Nephron (organoid): ENCODE results near the gene ACTR1A.
"Not testable (repeated sequence)": the region's sequence is repeated elsewhere in the genome, so short reads cannot be mapped to it uniquely, and the experiment has no call there.

ENCODE experiments used
- H3K27ac Mint-ChIP-seq, 3 experiments: 2 replicates each; pipeline ENCODE4 v1.8.0; 2020; ENCODE audit warnings: mixed read lengths in 3 of 3, mild to moderate bottlenecking in 2 of 3, moderate library complexity in 1 of 3
- H3K27me3 Mint-ChIP-seq: 2 replicates; pipeline ENCODE4 v1.8.0; 2021; ENCODE audit warnings: low read depth, mild to moderate bottlenecking, moderate library complexity, mixed read lengths
- H3K36me3 Mint-ChIP-seq: 2 replicates; pipeline ENCODE4 v1.8.0; 2020; ENCODE audit warnings: low read depth, mixed read lengths
- H3K4me1 Mint-ChIP-seq: 2 replicates; pipeline ENCODE4 v1.8.0; 2020; ENCODE audit warnings: mixed read lengths
- H3K4me3 Mint-ChIP-seq, 3 experiments: 2 replicates each; pipeline ENCODE4 v1.8.0; 2020; ENCODE audit warnings: mild to moderate bottlenecking in 3 of 3, mixed read lengths in 3 of 3, moderate library complexity in 2 of 3
- H3K9me3 Mint-ChIP-seq: 2 replicates; pipeline ENCODE4 v1.8.0; 2020; ENCODE audit warnings: mixed read lengths
- CTCF ChIP-seq, 3 experiments: fragments of 200-600 bp; sonication (generic); IDR thresholded peaks; one replicate each; pipeline ENCODE4 v1.5.0; 2021; ENCODE audit warnings: antibody characterized with exemption in 3 of 3; ENCODE audit not compliant: unreplicated experiment in 3 of 3

The ACTR1A gene

GRCh38 chr10:102504976-102505300 lies 2.4 kb upstream of the ACTR1A start:
- Mint-ChIP-seq H3K36me3 (peaks cover 27% of the 10 kb centered on the region), H3K4me1 (peaks cover 31% of the 10 kb centered on the region), H3K4me3 (no peak overlapping the region), H3K27me3 (no peaks in the 10 kb centered on the region), H3K9me3 (no peaks in the 10 kb centered on the region), H3K27ac (peak overlapping the region in 2 of 3 experiments; percentile 79 to 94)
- TF ChIP-seq CTCF (IDR thresholded peaks at IDR 0.05; ENCODE audit: unreplicated experiment in 3 of 3), result no peak

- no peaks in the 10 kb centered on the region for H3K9me3 Mint-ChIP-seq
- TF ChIP-seq CTCF (IDR thresholded peaks at IDR 0.05; ENCODE audit: unreplicated experiment in 3 of 3), result no peak
Observed at GRCh38 chr10:102504179-102504975, 1.9 kb upstream of the ACTR1A start.

GRCh38 chr10:102503264-102504178 lies 1.0 kb upstream of the ACTR1A start, which contains the start of gene SUFU:
TSS of gene SUFU (plus strand) at chr10:102503972. CDS start at chr10:102504153, 181 bp downstream.
- Mint-ChIP-seq H3K4me1 (peaks cover 39% of the 10 kb centered on the region), H3K36me3 (peaks cover 16% of the 10 kb centered on the region), H3K27ac (peak within 1 kb of the TSS in 2 of 3 experiments; percentile 79 to 94), H3K9me3 (no peaks in the 10 kb centered on the region), H3K4me3 (no peak within 1 kb of the TSS), H3K27me3 (no peaks in the 10 kb centered on the region)
- peak; percentile 83 to 94 (median 93) for TF ChIP-seq CTCF (IDR thresholded peaks at IDR 0.05; ENCODE audit: unreplicated experiment in 3 of 3)

More at GRCh38 chr10:102504179-102504975, 1.9 kb upstream of the ACTR1A start:
- H3K36me3 Mint-ChIP-seq, result peaks cover 22% of the 10 kb centered on the region
- peak overlapping the region in 2 of 3 experiments; percentile 79 to 94 for H3K27ac Mint-ChIP-seq
- no peaks in the 10 kb centered on the region for H3K27me3 Mint-ChIP-seq
- H3K4me3 Mint-ChIP-seq, result no peak overlapping the region
- peaks cover 32% of the 10 kb centered on the region for H3K4me1 Mint-ChIP-seq

GRCh38 chr10:102502029-102502336 lies 529 bp downstream of the ACTR1A start:
- Mint-ChIP-seq H3K27ac (no peak overlapping the region), H3K36me3 (peaks cover 8% of the 10 kb centered on the region), H3K4me1 (peaks cover 30% of the 10 kb centered on the region), H3K9me3 (no peaks in the 10 kb centered on the region), H3K27me3 (no peaks in the 10 kb centered on the region), H3K4me3 (no peak overlapping the region)
- TF ChIP-seq CTCF (IDR thresholded peaks at IDR 0.05; ENCODE audit: unreplicated experiment in 3 of 3), result no peak

- Mint-ChIP-seq H3K27ac (no peak overlapping the region), H3K4me3 (no peak overlapping the region), H3K36me3 (peaks cover 5% of the 10 kb centered on the region), H3K27me3 (no peaks in the 10 kb centered on the region), H3K4me1 (peaks cover 27% of the 10 kb centered on the region), H3K9me3 (no peaks in the 10 kb centered on the region)
- no peak for TF ChIP-seq CTCF (IDR thresholded peaks at IDR 0.05; ENCODE audit: unreplicated experiment in 3 of 3)
Observed at GRCh38 chr10:102501201-102502028, 1.1 kb downstream of the ACTR1A start.

GRCh38 chr10:102500686-102501085 lies 1.8 kb downstream of the ACTR1A start:
- Mint-ChIP-seq H3K4me1 (peaks cover 22% of the 10 kb centered on the region), H3K4me3 (peak overlapping the region in 1 of 3 experiments; percentile 28)
- not testable (repeated sequence) for H3K9me3 Mint-ChIP-seq, H3K27ac Mint-ChIP-seq, H3K27me3 Mint-ChIP-seq, H3K36me3 Mint-ChIP-seq
